Panc1 (cell line): ENCODE results near the gene ZACN. TPM values are rescaled to one million over a fixed set of nuclear protein-coding genes. Genes with fewer than 3 reads are reported as not detected.

Experiments used
- ATAC-seq: fragments of 200-7000 bp; cut with Tn5 transposase; 2 replicates; pipeline ENCODE4 v1.9.1; 2020; ENCODE audit warnings: mild to moderate bottlenecking, moderate library complexity
- BruUV-seq: library from RNA; stranded (reverse); fragments of 400-500 nt; replicated peaks from 2 replicates; lab custom pipeline; 2021; lab: Mats Ljungman, UMichigan
- CTCF ChIA-PET: fragments of 300-600 bp; sonication (Branson Sonifier 250); formaldehyde crosslinking; loops from one replicate; lab custom pipeline; 2022; ENCODE audit warnings: antibody characterized with exemption; lab: Charles Lee
- POLR2A ChIA-PET: fragments of 300-600 bp; sonication (Branson Sonifier 250); formaldehyde crosslinking; loops from one replicate; lab custom pipeline; 2022; ENCODE audit warnings: antibody characterized with exemption; lab: Charles Lee
- DNase-seq: peaks from one replicate; pipeline ENCODE4 v3.0.0-alpha.2; 2010; ENCODE audit warnings: low read depth, low spot score
- H3K27ac ChIP-seq: 2 replicates; pipeline ENCODE4 v1.5.1; 2011; ENCODE audit warnings: mild to moderate bottlenecking, low read length, inconsistent platforms
- H3K27me3 ChIP-seq: fragments of 200-500 bp; sonication (Bioruptor generic); 2 replicates; pipeline ENCODE4 v1.6.0; 2014; ENCODE audit warnings: low read length, inconsistent platforms; ENCODE audit not compliant: control insufficient read depth, insufficient read depth
- H3K36me3 ChIP-seq: fragments of 200-500 bp; sonication (Bioruptor generic); 2 replicates; pipeline ENCODE4 v1.5.1; 2014; ENCODE audit warnings: inconsistent platforms, mild to moderate bottlenecking, low read length, moderate library complexity; ENCODE audit not compliant: control insufficient read depth, insufficient read depth
- H3K4me1 ChIP-seq: 2 replicates; pipeline ENCODE4 v1.5.1; 2011; ENCODE audit warnings: inconsistent platforms, mild to moderate bottlenecking, low read length, moderate library complexity; ENCODE audit not compliant: control insufficient read depth, insufficient read depth
- H3K4me3 ChIP-seq, 2 experiments: 2 replicates each; pipeline ENCODE4 v1.5.1; 2011 to 2012; ENCODE audit warnings: low read depth in 2 of 2, low read length in 2 of 2, mild to moderate bottlenecking in 2 of 2, inconsistent platforms in 1 of 2, moderate library complexity in 1 of 2
- H3K9me3 ChIP-seq: fragments of 200-500 bp; sonication (Bioruptor generic); 2 replicates; pipeline ENCODE4 v1.5.1; 2014; ENCODE audit warnings: low read depth, mild to moderate bottlenecking, inconsistent platforms, low read length, moderate library complexity; ENCODE audit not compliant: control insufficient read depth, insufficient read depth
- CTCF ChIP-seq: fragments of 450-650 bp; IDR thresholded peaks from 2 replicates; pipeline ENCODE4 v1.5.1; 2017; ENCODE audit warnings: mild to moderate bottlenecking
- POLR2AphosphoS5 ChIP-seq: IDR thresholded peaks from 2 replicates; pipeline ENCODE4 v1.6.1; 2012; ENCODE audit warnings: mild to moderate bottlenecking, low read depth, low read length, moderate library complexity
- REST ChIP-seq, 2 experiments: IDR thresholded peaks; 2 replicates each; pipeline ENCODE4 v1.6.1; 2011 to 2012; ENCODE audit warnings: low read depth in 2 of 2, control low read depth in 1 of 2, low read length in 1 of 2, mild to moderate bottlenecking in 1 of 2, moderate library complexity in 1 of 2; ENCODE audit not compliant: insufficient read depth in 1 of 2
- SIN3A ChIP-seq: IDR thresholded peaks from 2 replicates; pipeline ENCODE4 v1.6.1; 2012; ENCODE audit warnings: low read depth, mild to moderate bottlenecking, low read length, moderate library complexity, borderline replicate concordance; ENCODE audit not compliant: insufficient read depth
- TCF7L2 ChIP-seq: IDR thresholded peaks from 2 replicates; pipeline ENCODE4 v1.6.1; 2011; ENCODE audit warnings: mild to moderate bottlenecking, low read depth, low read length, inconsistent platforms
- in situ Hi-C: cut with HindIII; loops from 2 replicates; pipeline ENCODE4 v1.10.0; 2016; ENCODE audit warnings: low sequenced_read_pairs, low pct_unique_long_range_greater_than_20kb
- intact Hi-C: fragments of 100-400 bp; cut with micrococcal nuclease; formaldehyde crosslinking; loops from one replicate; pipeline ENCODE4 v1.10.0; 2022; ENCODE audit not compliant: unreplicated experiment
- total RNA-seq: library from RNA; stranded (reverse); gene quantifications from one replicate; pipeline ENCODE4 v1.2.1, GENCODE V29; 2021; ENCODE audit not compliant: unreplicated experiment

The ZACN gene
- total RNA-seq, 1 experiment from 2014 or later = not detected

GRCh38 chr17:76123749-76124581, 45.0 kb downstream of the ZACN start:
- no peaks in the 10 kb centered on the region for H3K36me3 ChIP-seq
- no peaks in the 10 kb centered on the region for H3K4me1 ChIP-seq
- TF ChIP-seq SIN3A = no peak
- peak; percentile 41 for TF ChIP-seq CTCF
- ChIA-PET POLR2A (interaction anchor here (0.6 to 0.7 kb wide), 2 partner anchors 14 to 294 kb away, joined by 3 read pairs; no protein-coding TSS in a partner anchor), CTCF (interaction anchor here (0.5 to 7.1 kb wide), 10 partner anchors 9 to 171 kb away, joined by 3 to 63 read pairs (median 6); no protein-coding TSS in a partner anchor)
- no peaks in the 10 kb centered on the region for H3K27me3 ChIP-seq
- H3K4me3 ChIP-seq = no peak overlapping the region
- ATAC-seq = no peak; the same call in 1 of the 2 replicates
- BruUV-seq = no TSS peak
- in situ Hi-C loops = no loop called here
- H3K27ac ChIP-seq = no peak overlapping the region
- intact Hi-C loops = loop anchor here (5.0 kb wide), 1 partner anchor 58 kb away; no protein-coding TSS in a partner anchor
- H3K9me3 ChIP-seq = no peaks in the 10 kb centered on the region
- no peak for DNase-seq

- no TSS peak for BruUV-seq
- ATAC-seq = no peak
- H3K4me1 ChIP-seq = no peaks in the 10 kb centered on the region
- TF ChIP-seq REST (IDR thresholded peaks at IDR 0.05; ENCODE audit: insufficient read depth in 1 of 2, low read depth in 2 of 2, low read length in 1 of 2) (no peak), TCF7L2 (no peak), CTCF (no peak; the same call in 1 of the 2 replicates), SIN3A (no peak), POLR2AphosphoS5 (no peak)
- POLR2A ChIA-PET = no interaction called here
- no peaks in the 10 kb centered on the region for H3K9me3 ChIP-seq
- CTCF ChIA-PET = interaction anchor here (0.5 to 7.1 kb wide), 8 partner anchors 13 to 155 kb away, joined by 3 to 63 read pairs (median 6); no protein-coding TSS in a partner anchor
- no peaks in the 10 kb centered on the region for H3K36me3 ChIP-seq
- intact Hi-C loops (loop anchor here (5.0 kb wide), 1 partner anchor 58 kb away; no protein-coding TSS in a partner anchor), in situ Hi-C loops (no loop called here)
- no peaks in the 10 kb centered on the region for H3K27me3 ChIP-seq
- H3K4me3 ChIP-seq = no peak overlapping the region
- no peak for DNase-seq
- H3K27ac ChIP-seq = no peak overlapping the region
Observed at GRCh38 chr17:76124582-76125390, 45.8 kb downstream of the ZACN start.
